OCI-LY3 (cell line): ENCODE results near the gene TTI1.

Experiments
- H2AFZ ChIP-seq: fragments of 200-600, 300-600 bp; shearing (Covaris generic); 2 replicates; pipeline ENCODE4 v1.6.0; 2014; ENCODE audit warnings: antibody characterized with exemption, low read depth, low read length
- H3K27ac ChIP-seq: fragments of 200-600, 300-600 bp; sonication (generic); 2 replicates; pipeline ENCODE4 v1.5.1; 2014; ENCODE audit warnings: mild to moderate bottlenecking, low read length, moderate library complexity, mixed read lengths
- H3K27me3 ChIP-seq: fragments of 200-600, 300-600 bp; sonication (generic); 2 replicates; pipeline ENCODE4 v1.6.1; 2014; ENCODE audit warnings: low read depth, low read length, mixed read lengths
- H3K36me3 ChIP-seq: fragments of 200-600, 300-600 bp; sonication (generic); replicated peaks from 2 replicates; pipeline ENCODE3; 2014; ENCODE audit warnings: low read depth, low read length, mixed read lengths
- H3K4me1 ChIP-seq: fragments of 300-600, 200-600 bp; sonication (generic); 2 replicates; pipeline ENCODE4 v1.6.1; 2014; ENCODE audit warnings: low read length, mixed read lengths
- H3K4me2 ChIP-seq: fragments of 200-600, 300-600 bp; sonication (generic); 2 replicates; pipeline ENCODE4 v1.6.1; 2014; ENCODE audit warnings: low read length, mixed read lengths
- H3K4me3 ChIP-seq: fragments of 300-600, 200-600 bp; sonication (generic); 2 replicates; pipeline ENCODE4 v1.5.1; 2014; ENCODE audit warnings: antibody characterized with exemption, mild to moderate bottlenecking, low read length, moderate library complexity
- H3K79me2 ChIP-seq: fragments of 300-600, 200-600 bp; shearing (Covaris generic); 2 replicates; pipeline ENCODE4 v1.6.1; 2014; ENCODE audit warnings: mild to moderate bottlenecking, low read length, mixed read lengths
- H3K9ac ChIP-seq: fragments of 300-600, 200-600 bp; shearing (Covaris generic); 2 replicates; pipeline ENCODE4 v1.6.0; 2014; ENCODE audit warnings: mild to moderate bottlenecking, low read length, moderate library complexity
- H3K9me3 ChIP-seq: fragments of 200-600, 300-600 bp; shearing (Covaris generic); 2 replicates; pipeline ENCODE4 v1.6.1; 2014; ENCODE audit warnings: low read length, mixed read lengths; ENCODE audit not compliant: insufficient read depth
- H4K20me1 ChIP-seq: fragments of 200-600, 300-600 bp; sonication (generic); 2 replicates; pipeline ENCODE4 v1.6.1; 2016; ENCODE audit warnings: low read length, mixed read lengths; ENCODE audit not compliant: insufficient read depth
- EZH2phosphoT487 ChIP-seq: fragments of 200-600 bp; shearing (Covaris generic); IDR thresholded peaks from 2 replicates; pipeline ENCODE4 v1.6.1; 2018; ENCODE audit warnings: antibody characterized with exemption, mixed run types, low read depth
- TF ChIP-seq, protein P1 (sequence below): fragments of 200-600, 300-600 bp; sonication (generic); IDR thresholded peaks from 2 replicates; pipeline ENCODE4 v1.5.1; 2014; ENCODE audit warnings: antibody characterized with exemption, low read length, low read depth

TTI1 gene

DNA sequence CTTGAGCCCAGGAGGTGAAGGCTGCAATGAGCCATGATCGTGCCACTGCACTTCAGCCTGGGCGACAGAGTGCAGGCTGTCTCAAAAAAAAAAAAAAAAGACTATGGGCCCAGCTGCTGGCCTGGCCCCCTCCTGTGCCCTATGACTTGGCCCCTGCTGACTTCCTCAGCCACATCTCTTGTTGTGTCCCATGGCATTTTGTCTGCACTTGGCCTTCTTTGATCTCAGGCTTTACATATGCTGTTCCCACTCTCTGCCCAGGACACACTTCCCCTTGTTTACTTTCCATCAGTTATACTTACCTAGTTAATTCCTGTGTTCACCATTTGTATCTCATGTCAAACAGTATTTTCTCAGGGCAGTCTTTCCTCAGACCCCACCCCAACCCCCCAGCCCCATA is 44.8 kb upstream of the TTI1 start:
- Histone ChIP-seq H3K4me3 (no peak overlapping the region), H4K20me1 (no peaks in the 10 kb centered on the region), H3K36me3 (peaks cover 57% of the 10 kb centered on the region), H3K9me3 (no peaks in the 10 kb centered on the region), H3K4me1 (peaks cover 99% of the 10 kb centered on the region), H3K27me3 (no peaks in the 10 kb centered on the region), H2AFZ (no peak overlapping the region), H3K9ac (peak overlapping the region; percentile 67; the same call in 1 of the 2 replicates), H3K27ac (peak overlapping the region; percentile 91), H3K79me2 (peaks cover 76% of the 10 kb centered on the region), H3K4me2 (no peak overlapping the region)
- TF ChIP-seq EZH2phosphoT487: no peak
- TF ChIP-seq, protein P1, sequence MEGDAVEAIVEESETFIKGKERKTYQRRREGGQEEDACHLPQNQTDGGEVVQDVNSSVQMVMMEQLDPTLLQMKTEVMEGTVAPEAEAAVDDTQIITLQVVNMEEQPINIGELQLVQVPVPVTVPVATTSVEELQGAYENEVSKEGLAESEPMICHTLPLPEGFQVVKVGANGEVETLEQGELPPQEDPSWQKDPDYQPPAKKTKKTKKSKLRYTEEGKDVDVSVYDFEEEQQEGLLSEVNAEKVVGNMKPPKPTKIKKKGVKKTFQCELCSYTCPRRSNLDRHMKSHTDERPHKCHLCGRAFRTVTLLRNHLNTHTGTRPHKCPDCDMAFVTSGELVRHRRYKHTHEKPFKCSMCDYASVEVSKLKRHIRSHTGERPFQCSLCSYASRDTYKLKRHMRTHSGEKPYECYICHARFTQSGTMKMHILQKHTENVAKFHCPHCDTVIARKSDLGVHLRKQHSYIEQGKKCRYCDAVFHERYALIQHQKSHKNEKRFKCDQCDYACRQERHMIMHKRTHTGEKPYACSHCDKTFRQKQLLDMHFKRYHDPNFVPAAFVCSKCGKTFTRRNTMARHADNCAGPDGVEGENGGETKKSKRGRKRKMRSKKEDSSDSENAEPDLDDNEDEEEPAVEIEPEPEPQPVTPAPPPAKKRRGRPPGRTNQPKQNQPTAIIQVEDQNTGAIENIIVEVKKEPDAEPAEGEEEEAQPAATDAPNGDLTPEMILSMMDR: no peak

DNA sequence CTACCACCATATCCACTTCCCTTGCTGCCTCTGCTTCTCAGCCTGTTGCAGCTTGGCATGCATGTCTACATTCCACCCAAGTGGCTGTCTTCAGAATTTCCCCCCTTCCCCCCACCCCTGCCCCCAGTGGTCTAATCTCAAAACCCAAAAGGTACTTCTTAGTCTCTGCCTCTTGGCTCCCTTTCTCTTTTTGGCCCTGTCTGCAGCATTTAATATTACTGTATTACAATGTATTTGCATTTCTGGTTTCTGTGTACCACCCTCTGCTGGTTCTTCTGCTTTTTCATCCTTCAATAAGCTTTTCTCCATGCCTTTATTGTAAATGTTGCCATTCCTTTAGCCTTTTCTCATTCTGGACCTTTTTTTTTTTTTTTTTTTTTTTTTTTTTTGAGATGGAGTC is 43.3 kb upstream of the TTI1 start:
- TF ChIP-seq EZH2phosphoT487: no peak
- TF ChIP-seq, protein P1: no peak; the same call in 1 of the 2 replicates
- H3K4me1 ChIP-seq: peaks cover 91% of the 10 kb centered on the region
- peaks cover 62% of the 10 kb centered on the region for H3K79me2 ChIP-seq
- H4K20me1 ChIP-seq: no peaks in the 10 kb centered on the region
- peak overlapping the region; percentile 78 for H3K9ac ChIP-seq
- H3K4me2 ChIP-seq: peak overlapping the region; percentile 63
- H3K36me3 ChIP-seq: peaks cover 57% of the 10 kb centered on the region
- peak overlapping the region; percentile 31 for H3K4me3 ChIP-seq
- H3K9me3 ChIP-seq: peaks cover 2% of the 10 kb centered on the region; the same call in 1 of the 2 replicates
- H2AFZ ChIP-seq: no peak overlapping the region
- no peaks in the 10 kb centered on the region for H3K27me3 ChIP-seq
- peak overlapping the region; percentile 91 for H3K27ac ChIP-seq

DNA sequence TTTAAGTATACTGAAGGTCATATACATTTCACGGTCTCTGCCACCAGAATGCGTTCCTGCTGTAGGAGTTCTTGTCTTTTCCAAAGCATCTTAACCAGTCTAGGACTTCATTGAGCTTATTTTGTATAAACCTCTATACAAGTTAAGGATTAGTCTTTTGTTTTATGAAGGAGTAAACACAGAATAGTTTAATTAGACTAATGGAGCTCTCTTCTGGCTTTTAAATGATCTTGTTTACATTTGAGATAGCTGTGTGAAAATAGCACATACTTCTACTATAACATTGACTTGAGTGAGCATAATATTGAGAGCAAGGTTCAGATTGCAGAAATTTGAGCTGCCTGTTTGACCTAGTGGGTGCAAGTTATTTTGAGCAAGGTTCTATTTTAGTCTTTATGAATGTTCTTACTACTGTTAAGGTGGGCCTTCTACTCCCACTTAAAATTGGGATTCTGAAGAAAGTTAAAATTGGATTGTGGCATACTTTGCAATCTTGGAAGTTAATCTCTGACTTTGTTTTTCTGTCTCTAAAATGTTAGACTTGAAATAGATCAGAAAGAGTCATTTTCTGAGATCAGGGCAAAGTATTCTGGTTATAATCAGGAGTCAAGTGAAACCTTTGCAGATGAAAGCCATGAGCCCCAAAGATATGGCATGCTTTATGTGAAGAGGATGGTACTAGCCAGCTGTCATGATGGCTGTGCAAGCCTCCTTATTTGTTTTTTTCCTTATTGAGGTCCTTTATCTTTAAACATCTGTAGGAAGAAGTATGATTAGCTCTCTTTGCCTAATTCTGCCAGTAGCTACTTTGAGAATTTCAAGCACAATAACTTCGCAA is 42.1 kb upstream of the TTI1 start:
- Histone ChIP-seq H3K9me3 (peaks cover 3% of the 10 kb centered on the region; the same call in 1 of the 2 replicates), H4K20me1 (no peaks in the 10 kb centered on the region), H3K4me3 (peak overlapping the region; percentile 31; the same call in 1 of the 2 replicates), H3K9ac (peak overlapping the region; percentile 78), H3K27ac (peak overlapping the region; percentile 91), H3K4me2 (peak overlapping the region; percentile 63), H3K4me1 (peaks cover 79% of the 10 kb centered on the region), H3K27me3 (no peaks in the 10 kb centered on the region), H2AFZ (no peak overlapping the region), H3K36me3 (peaks cover 58% of the 10 kb centered on the region), H3K79me2 (peaks cover 51% of the 10 kb centered on the region)
- TF ChIP-seq, protein P1: no peak
- no peak for TF ChIP-seq EZH2phosphoT487

DNA sequence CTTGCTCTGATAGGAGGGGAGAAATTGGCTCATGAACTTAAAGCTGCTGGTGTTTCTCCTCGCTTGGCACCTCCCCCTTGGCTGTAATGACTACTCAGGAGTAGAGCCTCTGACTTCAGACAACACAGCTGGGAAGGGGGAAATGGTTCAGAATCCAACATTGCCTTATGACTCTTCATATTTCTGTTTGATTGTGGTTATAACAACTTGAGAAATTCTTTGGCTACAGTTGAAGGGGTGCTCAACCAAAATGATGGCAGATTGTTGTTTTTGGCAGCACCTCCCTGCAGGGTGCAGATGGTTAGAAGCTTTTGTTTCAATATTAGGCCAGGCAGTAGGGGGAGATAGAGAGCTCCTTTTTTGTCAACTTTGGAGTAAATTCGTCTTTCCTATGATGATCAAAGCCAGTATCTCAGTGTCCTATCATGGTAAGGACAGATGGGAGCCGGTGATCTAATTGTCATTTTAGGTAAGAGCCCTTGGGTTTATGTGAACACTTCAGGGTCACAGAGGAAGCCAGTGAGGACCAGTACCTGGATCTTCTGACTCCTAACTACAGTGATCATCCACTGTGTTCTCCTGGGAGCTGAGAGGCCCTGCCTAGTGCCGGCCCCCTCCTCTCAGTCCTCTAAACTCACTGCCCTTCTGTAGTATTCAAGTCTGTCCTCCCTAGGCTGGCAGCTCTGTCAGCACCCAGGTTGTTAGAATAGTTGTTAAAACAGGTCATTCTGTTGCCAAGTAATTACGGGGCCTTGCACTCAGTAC is 40.2 kb upstream of the TTI1 start:
- Histone ChIP-seq H3K9me3 (peaks cover 3% of the 10 kb centered on the region; the same call in 1 of the 2 replicates), H3K4me1 (peaks cover 61% of the 10 kb centered on the region), H3K79me2 (peaks cover 37% of the 10 kb centered on the region), H3K4me2 (peak overlapping the region; percentile 63), H2AFZ (no peak overlapping the region), H3K4me3 (peak overlapping the region; percentile 5; the same call in 1 of the 2 replicates), H3K27ac (peak overlapping the region; percentile 91), H4K20me1 (no peaks in the 10 kb centered on the region), H3K27me3 (no peaks in the 10 kb centered on the region), H3K9ac (peak overlapping the region; percentile 78), H3K36me3 (peaks cover 67% of the 10 kb centered on the region)
- TF ChIP-seq, protein P1: peak; percentile 99
- TF ChIP-seq EZH2phosphoT487: no peak
